IMR-90 (cell line): ENCODE results near the gene DNAJC5. TPM values are rescaled to one million over a fixed set of nuclear protein-coding genes. Genes with fewer than 3 reads are reported as not detected.
"Not testable (repeated sequence)": the region's sequence is repeated elsewhere in the genome, so short reads cannot be mapped to it uniquely, and the experiment has no call there.

ENCODE experiments used
- ATAC-seq: fragments of 200-7000 bp; cut with Tn5 transposase; 2 replicates; pipeline ENCODE4 v1.9.1; 2020; ENCODE audit warnings: low read depth, mild to moderate bottlenecking, moderate library complexity
- BruUV-seq: library from RNA; stranded (reverse); fragments of 400-500 nt; replicated peaks from 2 replicates; lab custom pipeline; 2021; lab: Mats Ljungman, UMichigan
- CTCF ChIA-PET: fragments of 300-600 bp; formaldehyde crosslinking; extraction: SDS; loops from one replicate; lab custom pipeline; 2021; ENCODE audit warnings: antibody characterized with exemption; lab: Yijun Ruan, JAX
- POLR2A ChIA-PET: fragments of 300-600 bp; sonication (Branson Sonifier 250); formaldehyde crosslinking; loops from one replicate; lab custom pipeline; 2022; ENCODE audit warnings: antibody characterized with exemption; ENCODE audit not compliant: unreplicated experiment; lab: Charles Lee
- DNase-seq: peaks from one replicate; pipeline ENCODE4 v3.0.0; 2013
- H2AFZ ChIP-seq: replicated peaks from 2 replicates; pipeline ENCODE3; 2013; ENCODE audit warnings: low read length, mild to moderate bottlenecking; ENCODE audit not compliant: poor library complexity
- H2AK5ac ChIP-seq: 2 replicates; pipeline ENCODE4 v1.6.1; 2013; ENCODE audit warnings: low read depth, low read length, inconsistent platforms
- H2AK9ac ChIP-seq: replicated peaks from 2 replicates; pipeline ENCODE3; 2013; ENCODE audit warnings: mild to moderate bottlenecking, low read depth, low read length, moderate library complexity; ENCODE audit not compliant: poor library complexity
- H2BK120ac ChIP-seq: 2 replicates; pipeline ENCODE4 v1.6.1; 2013; ENCODE audit warnings: low read depth, low read length, inconsistent platforms
- H2BK15ac ChIP-seq: 3 replicates; pipeline ENCODE4 v1.6.1; 2013; ENCODE audit warnings: low read depth, low read length, inconsistent platforms
- H2BK20ac ChIP-seq: 2 replicates; pipeline ENCODE4 v1.6.1; 2013; ENCODE audit warnings: low read depth, mild to moderate bottlenecking, inconsistent platforms, low read length, moderate library complexity
- H2BK5ac ChIP-seq: 2 replicates; pipeline ENCODE4 v1.6.1; 2013; ENCODE audit warnings: mild to moderate bottlenecking, low read depth, low read length, inconsistent platforms; ENCODE audit not compliant: poor library complexity, severe bottlenecking
- H3K14ac ChIP-seq: replicated peaks from 2 replicates; pipeline ENCODE4 v1.6.1; 2013; ENCODE audit warnings: low read depth, low read length, inconsistent platforms
- H3K18ac ChIP-seq: 2 replicates; pipeline ENCODE4 v1.6.1; 2013; ENCODE audit warnings: low read depth, low read length, control low read depth
- H3K23ac ChIP-seq: 2 replicates; pipeline ENCODE4 v1.6.1; 2013; ENCODE audit warnings: low read depth, low read length, inconsistent platforms
- H3K27ac ChIP-seq: 2 replicates; pipeline ENCODE4 v1.5.1; 2013; ENCODE audit warnings: mild to moderate bottlenecking, control low read depth, low read length; ENCODE audit not compliant: insufficient read depth
- H3K27me3 ChIP-seq: 2 replicates; pipeline ENCODE4 v1.6.1; 2013; ENCODE audit warnings: low read length; ENCODE audit not compliant: control insufficient read depth, insufficient read depth
- H3K36me3 ChIP-seq: 2 replicates; pipeline ENCODE4 v1.6.1; 2013; ENCODE audit warnings: low read length, mixed read lengths; ENCODE audit not compliant: control insufficient read depth, insufficient read depth
- H3K4ac ChIP-seq: 2 replicates; pipeline ENCODE4 v1.6.1; 2013; ENCODE audit warnings: low read depth, low read length, inconsistent platforms
- H3K4me1 ChIP-seq: 2 replicates; pipeline ENCODE4 v1.6.1; 2013; ENCODE audit warnings: low read length, mixed read lengths; ENCODE audit not compliant: control insufficient read depth, insufficient read depth
- H3K4me2 ChIP-seq: 2 replicates; pipeline ENCODE4 v1.6.1; 2013; ENCODE audit warnings: low read depth, mild to moderate bottlenecking, control low read depth, low read length, moderate library complexity
- H3K4me3 ChIP-seq: 2 replicates; pipeline ENCODE4 v1.5.1; 2013; ENCODE audit warnings: low read depth, mild to moderate bottlenecking, control low read depth, low read length, moderate library complexity; ENCODE audit not compliant: insufficient read depth
- H3K56ac ChIP-seq: 2 replicates; pipeline ENCODE4 v1.6.1; 2013; ENCODE audit warnings: low read length, inconsistent platforms; ENCODE audit not compliant: insufficient read depth; ENCODE audit errors: extremely low read depth
- H3K79me1 ChIP-seq, 2 experiments: 2 replicates each; pipeline ENCODE4 v1.6.1; 2013; ENCODE audit warnings: low read length in 2 of 2, inconsistent platforms in 1 of 2, low read depth in 1 of 2
- H3K9ac ChIP-seq: 2 replicates; pipeline ENCODE4 v1.6.1; 2013; ENCODE audit warnings: low read depth, low read length, control low read depth
- H3K9me1 ChIP-seq: 2 replicates; pipeline ENCODE4 v1.6.1; 2013; ENCODE audit warnings: low read length, inconsistent platforms; ENCODE audit not compliant: insufficient read depth
- H3K9me3 ChIP-seq: 2 replicates; pipeline ENCODE4 v1.6.1; 2013; ENCODE audit warnings: low read length; ENCODE audit not compliant: control insufficient read depth, insufficient read depth
- H4K20me1 ChIP-seq: 2 replicates; pipeline ENCODE4 v1.6.1; 2013; ENCODE audit warnings: low read length, inconsistent platforms; ENCODE audit not compliant: insufficient read depth
- H4K5ac ChIP-seq: 2 replicates; pipeline ENCODE4 v1.6.1; 2013; ENCODE audit warnings: mild to moderate bottlenecking, low read depth, low read length, control low read depth
- H4K8ac ChIP-seq, 2 experiments: 2 replicates each; pipeline ENCODE4 v1.6.1; 2013; ENCODE audit warnings: low read depth in 2 of 2, low read length in 2 of 2, control low read depth in 1 of 2, inconsistent platforms in 1 of 2
- H4K91ac ChIP-seq: 2 replicates; pipeline ENCODE4 v1.6.1; 2013; ENCODE audit warnings: low read depth, low read length, inconsistent platforms; ENCODE audit not compliant: insufficient read depth
- WGBS, 2 experiments: methylation state at CpG; one replicate each; pipeline versions ENCODE4 v1.1.5 to v1.1.7; 2013; ENCODE audit warnings: missing lambda C conversion rate in 2 of 2; ENCODE audit not compliant: insufficient read length in 1 of 2; ENCODE audit errors: extremely low coverage in 2 of 2; 5-methylcytosine and 5-hydroxymethylcytosine counted together
- dilution Hi-C: fragments of 300-500 bp; cut with HindIII; formaldehyde crosslinking; loops from one replicate; pipeline ENCODE4 v1.14.3; 2018; ENCODE audit warnings: low sequenced_read_pairs; ENCODE audit not compliant: unreplicated experiment
- in situ Hi-C: fragments of 300-500 bp; cut with MboI; formaldehyde crosslinking; loops from 3 replicates; pipeline ENCODE4 v1.14.3; 2019; ENCODE audit warnings: low sequenced_read_pairs, inconsistent platforms, mixed read lengths
- intact Hi-C: fragments of 100-400 bp; cut with micrococcal nuclease; formaldehyde crosslinking; loops from 2 replicates; pipeline ENCODE4 v1.10.0; 2022
- polyA plus RNA-seq, 3 experiments: library from polyadenylated mRNA; depleted of rRNA; stranded (reverse); fragments of >200 nt; gene quantifications; 2 replicates each; pipeline ENCODE4 v1.2.3, GENCODE V29; 2012; ENCODE audit warnings: low replicate concordance in 1 of 3
- total RNA-seq: library from RNA; depleted of rRNA; stranded (reverse); fragments of >200 nt; gene quantifications from 2 replicates; pipeline ENCODE4 v1.2.3, GENCODE V29; 2012

DNAJC5 gene
- total and polyA plus RNA-seq, 2 of the 4 experiments (the other 2 are of a cell fraction), result 35.6 to 45.2 TPM

DNA sequence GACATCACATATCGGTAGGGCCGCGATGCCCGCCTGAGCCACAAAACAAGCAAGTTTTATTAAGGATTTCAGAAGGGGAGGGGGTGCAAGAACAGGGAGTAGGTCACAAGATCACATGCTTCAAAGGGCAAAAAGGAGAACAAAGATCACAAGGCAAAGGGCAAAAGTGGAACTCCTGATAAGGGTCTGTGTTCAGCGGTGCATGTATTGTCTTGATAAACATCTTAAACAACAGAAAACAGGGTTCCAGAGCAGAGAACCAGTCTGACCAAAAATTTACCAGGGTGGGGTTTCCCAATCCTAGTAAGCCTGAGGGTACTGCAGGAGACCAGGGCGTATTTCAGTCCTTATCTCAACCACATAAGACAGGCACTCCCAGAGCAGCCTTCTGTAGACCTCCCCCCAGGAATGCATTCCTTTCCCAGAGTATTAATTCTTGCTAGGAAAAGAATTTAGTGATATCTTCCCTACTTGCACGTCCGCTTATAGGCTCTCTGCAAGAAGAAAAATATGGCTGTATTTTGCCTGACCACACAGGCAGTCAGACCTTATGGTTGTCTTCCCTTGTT lies 21.5 kb downstream of the DNAJC5 start:
- H2BK120ac ChIP-seq, dilution Hi-C loops, H3K27me3 ChIP-seq, CTCF ChIA-PET, H4K8ac ChIP-seq, H2AFZ ChIP-seq, H3K4me1 ChIP-seq, H3K36me3 ChIP-seq, H3K4me2 ChIP-seq, H2BK20ac ChIP-seq, POLR2A ChIA-PET, BruUV-seq, intact Hi-C loops, H3K9me3 ChIP-seq, H3K9ac ChIP-seq, H3K14ac ChIP-seq, H3K4ac ChIP-seq, H2AK5ac ChIP-seq, H4K91ac ChIP-seq, ATAC-seq, H3K23ac ChIP-seq, H3K56ac ChIP-seq, H4K5ac ChIP-seq, DNase-seq, H3K9me1 ChIP-seq, H2AK9ac ChIP-seq, in situ Hi-C loops, H3K27ac ChIP-seq, H3K4me3 ChIP-seq, H3K18ac ChIP-seq, H2BK5ac ChIP-seq, H2BK15ac ChIP-seq: not testable (repeated sequence)
- Histone ChIP-seq H3K79me1 (peaks cover 13 to 62% of the 10 kb centered on the region in 2 experiments), H4K20me1 (peaks cover 66% of the 10 kb centered on the region)
- WGBS, 2 experiments, result no CpG with 5 or more reads among the region's 8 CpGs
